Astrocyte (in vitro differentiated cells and primary cell): ENCODE results near the gene NCF2. TPM values are rescaled to one million over a fixed set of nuclear protein-coding genes. Genes with fewer than 3 reads are reported as not detected.

Experiments used
- DNase-seq: peaks from one replicate; pipeline ENCODE4 v3.0.0-alpha.2; 2010; ENCODE audit warnings: low read depth
- FAIRE-seq: peaks from 2 replicates; lab custom pipeline; 2011; peaks lifted over from hg19 to GRCh38; lab: Jason Lieb, UNC
- H2AFZ ChIP-seq: 2 replicates; pipeline ENCODE4 v1.6.0; 2012; ENCODE audit warnings: low read depth, low read length, inconsistent platforms
- H3K27ac ChIP-seq: 2 replicates; pipeline ENCODE4 v1.5.1; 2011; ENCODE audit warnings: low read depth, low read length, inconsistent platforms
- H3K27me3 ChIP-seq: 2 replicates; pipeline ENCODE4 v1.6.0; 2011; ENCODE audit warnings: low read length, inconsistent platforms; ENCODE audit not compliant: insufficient read depth
- H3K36me3 ChIP-seq: 2 replicates; pipeline ENCODE4 v1.5.1; 2011; ENCODE audit warnings: low read length, inconsistent platforms; ENCODE audit not compliant: insufficient read depth
- H3K4me1 ChIP-seq: 2 replicates; pipeline ENCODE4 v1.5.1; 2011; ENCODE audit warnings: low read length, inconsistent platforms; ENCODE audit not compliant: insufficient read depth
- H3K4me2 ChIP-seq: 2 replicates; pipeline ENCODE4 v1.6.0; 2012; ENCODE audit warnings: low read length, inconsistent platforms
- H3K4me3 ChIP-seq: 2 replicates; pipeline ENCODE4 v1.5.1; 2011; ENCODE audit warnings: low read depth, mild to moderate bottlenecking, low read length, inconsistent platforms; ENCODE audit not compliant: insufficient read depth
- H3K79me2 ChIP-seq: 2 replicates; pipeline ENCODE4 v1.6.0; 2012; ENCODE audit warnings: mild to moderate bottlenecking, low read length, inconsistent platforms; ENCODE audit not compliant: insufficient read depth
- H3K9ac ChIP-seq: 2 replicates; pipeline ENCODE4 v1.6.0; 2012; ENCODE audit warnings: mild to moderate bottlenecking, low read length, inconsistent platforms
- H3K9me3 ChIP-seq: 2 replicates; pipeline ENCODE4 v1.5.1; 2012; ENCODE audit warnings: low read depth, mild to moderate bottlenecking, low read length, inconsistent platforms; ENCODE audit not compliant: insufficient read depth
- H4K20me1 ChIP-seq: 2 replicates; pipeline ENCODE4 v1.6.0; 2012; ENCODE audit warnings: low read length, inconsistent platforms; ENCODE audit not compliant: insufficient read depth
- H3K27ac Mint-ChIP-seq: one replicate; pipeline ENCODE4 v1.8.0; 2021; ENCODE audit warnings: mild to moderate bottlenecking, mixed read lengths; ENCODE audit not compliant: unreplicated experiment
- H3K27me3 Mint-ChIP-seq: one replicate; pipeline ENCODE4 v1.8.0; 2021; ENCODE audit warnings: low read depth, mixed read lengths; ENCODE audit not compliant: unreplicated experiment
- H3K36me3 Mint-ChIP-seq: one replicate; pipeline ENCODE4 v1.8.0; 2021; ENCODE audit warnings: low read depth, mixed read lengths; ENCODE audit not compliant: unreplicated experiment
- H3K4me1 Mint-ChIP-seq: one replicate; pipeline ENCODE4 v1.8.0; 2021; ENCODE audit warnings: low read depth, mixed read lengths; ENCODE audit not compliant: unreplicated experiment
- H3K4me3 Mint-ChIP-seq: one replicate; pipeline ENCODE4 v1.8.0; 2021; ENCODE audit warnings: mild to moderate bottlenecking, moderate library complexity, mixed read lengths; ENCODE audit not compliant: unreplicated experiment
- H3K9me3 Mint-ChIP-seq: one replicate; pipeline ENCODE4 v1.8.0; 2021; ENCODE audit warnings: mild to moderate bottlenecking, mixed read lengths; ENCODE audit not compliant: unreplicated experiment
- CTCF ChIP-seq: IDR thresholded peaks from 2 replicates; pipeline ENCODE4 v1.5.1; 2011; ENCODE audit warnings: low read depth, mild to moderate bottlenecking, inconsistent platforms, low read length, moderate library complexity; ENCODE audit not compliant: insufficient read depth
- EZH2 ChIP-seq: IDR thresholded peaks from 2 replicates; pipeline ENCODE4 v1.6.1; 2012; ENCODE audit warnings: mild to moderate bottlenecking, low read length, inconsistent platforms; ENCODE audit not compliant: insufficient read depth
- total RNA-seq: library from RNA; stranded (reverse); gene quantifications from 2 replicates; pipeline ENCODE4 v1.2.1, GENCODE V29; 2021

Gene NCF2
- total RNA-seq, 1 donor from 2014 or later: 4.3 TPM

- no peak for FAIRE-seq
- no peak overlapping the region for H3K27ac ChIP-seq
- Mint-ChIP-seq H3K4me1 (no peaks in the 10 kb centered on the region), H3K36me3 (no peaks in the 10 kb centered on the region), H3K27me3 (peaks cover 23% of the 10 kb centered on the region), H3K4me3 (no peak overlapping the region), H3K27ac (no peak overlapping the region), H3K9me3 (peaks cover 1% of the 10 kb centered on the region)
- no peaks in the 10 kb centered on the region for H3K4me1 ChIP-seq
- no peak overlapping the region for H3K9ac ChIP-seq
- H3K27me3 ChIP-seq: no peaks in the 10 kb centered on the region
- no peaks in the 10 kb centered on the region for H3K79me2 ChIP-seq
- H3K9me3 ChIP-seq: no peaks in the 10 kb centered on the region
- H3K36me3 ChIP-seq: no peaks in the 10 kb centered on the region
- no peak overlapping the region for H3K4me2 ChIP-seq
- no peaks in the 10 kb centered on the region for H4K20me1 ChIP-seq
- no peak for DNase-seq
- H2AFZ ChIP-seq: no peak overlapping the region
- H3K4me3 ChIP-seq: no peak overlapping the region
- TF ChIP-seq CTCF: no peak
- no peak for TF ChIP-seq EZH2
Measured at GRCh38 chr1:183577897-183578465, 12.3 kb downstream of the NCF2 start.

GRCh38 chr1:183576537-183576936, 13.7 kb downstream of the NCF2 start:
- Histone ChIP-seq H4K20me1 (no peaks in the 10 kb centered on the region), H3K4me2 (no peak overlapping the region), H3K27me3 (no peaks in the 10 kb centered on the region), H3K79me2 (no peaks in the 10 kb centered on the region), H3K36me3 (no peaks in the 10 kb centered on the region), H2AFZ (no peak overlapping the region), H3K4me3 (no peak overlapping the region), H3K9ac (no peak overlapping the region), H3K9me3 (no peaks in the 10 kb centered on the region), H3K4me1 (no peaks in the 10 kb centered on the region), H3K27ac (no peak overlapping the region)
- TF ChIP-seq EZH2 (no peak), CTCF (no peak)
- H3K27ac Mint-ChIP-seq: no peak overlapping the region
- no peak for DNase-seq
- no peak overlapping the region for H3K4me3 Mint-ChIP-seq
- no peaks in the 10 kb centered on the region for H3K36me3 Mint-ChIP-seq
- no peaks in the 10 kb centered on the region for H3K4me1 Mint-ChIP-seq
- FAIRE-seq: no peak
- H3K27me3 Mint-ChIP-seq: peaks cover 22% of the 10 kb centered on the region
- peaks cover 1% of the 10 kb centered on the region for H3K9me3 Mint-ChIP-seq

GRCh38 chr1:183575606-183576005, 14.7 kb downstream of the NCF2 start:
- H3K4me2 ChIP-seq: no peak overlapping the region
- H3K27me3 Mint-ChIP-seq: peaks cover 22% of the 10 kb centered on the region
- H2AFZ ChIP-seq: no peak overlapping the region
- FAIRE-seq (no peak), DNase-seq (no peak)
- H3K36me3 ChIP-seq: no peaks in the 10 kb centered on the region
- H3K4me1 ChIP-seq: no peaks in the 10 kb centered on the region
- H3K36me3 Mint-ChIP-seq: no peaks in the 10 kb centered on the region
- no peaks in the 10 kb centered on the region for H3K4me1 Mint-ChIP-seq
- no peaks in the 10 kb centered on the region for H3K9me3 ChIP-seq
- no peaks in the 10 kb centered on the region for H4K20me1 ChIP-seq
- no peaks in the 10 kb centered on the region for H3K27me3 ChIP-seq
- no peak overlapping the region for H3K4me3 ChIP-seq
- no peak overlapping the region for H3K27ac ChIP-seq
- peaks cover 1% of the 10 kb centered on the region for H3K9me3 Mint-ChIP-seq
- no peak overlapping the region for H3K27ac Mint-ChIP-seq
- TF ChIP-seq CTCF: no peak
- no peak for TF ChIP-seq EZH2
- H3K79me2 ChIP-seq: no peaks in the 10 kb centered on the region
- H3K9ac ChIP-seq: no peak overlapping the region
- H3K4me3 Mint-ChIP-seq: no peak overlapping the region
